Ecto neural progenitor cell (in vitro differentiated cells): Measurements from ENCODE around the gene CDKAL1.
A peak's percentile ranks its signal among the peaks of the same experiment; 100 is the strongest.
"Not testable (repeated sequence)": the region's sequence is repeated elsewhere in the genome, so short reads cannot be mapped to it uniquely, and the experiment has no call there.

Experiments
- DNase-seq: peaks from one replicate; pipeline ENCODE4 v3.0.0-alpha.2; 2018; ENCODE audit warnings: low spot score

The CDKAL1 gene

GRCh38 chr6:20534295-20535262 lies at the start of gene CDKAL1:
Gene CDKAL1, plus strand, starts transcription at chr6:20534457. Its CDS starts 11,894 bp downstream, at chr6:20546351.
- DNase-seq, result peak; percentile 89

- no peak for DNase-seq
Measured at GRCh38 chr6:20486641-20487040, 47.6 kb upstream of the CDKAL1 start.

GRCh38 chr6:20487669-20488375 lies 46.4 kb upstream of the CDKAL1 start:
- no peak for DNase-seq

- no peak for DNase-seq
Measured at GRCh38 chr6:20490591-20490990, 43.7 kb upstream of the CDKAL1 start.

- no peak for DNase-seq
Measured at GRCh38 chr6:20492099-20492498, 42.2 kb upstream of the CDKAL1 start.

- no peak for DNase-seq
Measured at GRCh38 chr6:20497216-20498040, 36.8 kb upstream of the CDKAL1 start.

GRCh38 chr6:20498041-20498385 lies 36.2 kb upstream of the CDKAL1 start:
- DNase-seq, result no peak

- DNase-seq, result no peak
Measured at GRCh38 chr6:20509212-20509611, 25.0 kb upstream of the CDKAL1 start.

GRCh38 chr6:20511852-20512251 lies 22.4 kb upstream of the CDKAL1 start:
- no peak for DNase-seq

GRCh38 chr6:20525208-20525607 lies 9.0 kb upstream of the CDKAL1 start:
- DNase-seq, result not testable (repeated sequence)

GRCh38 chr6:20529086-20529448 lies 5.2 kb upstream of the CDKAL1 start:
- DNase-seq, result not testable (repeated sequence)

- DNase-seq, result no peak
Measured at GRCh38 chr6:20532881-20533280, 1.4 kb upstream of the CDKAL1 start.

GRCh38 chr6:20533746-20534294 lies 437 bp upstream of the CDKAL1 start:
- DNase-seq, result no peak

- DNase-seq, result no peak
Measured at GRCh38 chr6:20538131-20538662, 3.9 kb downstream of the CDKAL1 start.

GRCh38 chr6:20538907-20539306 lies 4.7 kb downstream of the CDKAL1 start:
- no peak for DNase-seq

GRCh38 chr6:20539387-20539786 lies 5.1 kb downstream of the CDKAL1 start:
- DNase-seq, result no peak

GRCh38 chr6:20540683-20541082 lies 6.4 kb downstream of the CDKAL1 start:
- no peak for DNase-seq

GRCh38 chr6:20541382-20541781 lies 7.1 kb downstream of the CDKAL1 start:
- DNase-seq, result no peak

- DNase-seq, result no peak
Measured at GRCh38 chr6:20542927-20543602, 8.8 kb downstream of the CDKAL1 start.

GRCh38 chr6:20548264-20548663 lies 14.0 kb downstream of the CDKAL1 start:
- no peak for DNase-seq

- DNase-seq, result not testable (repeated sequence)
Measured at GRCh38 chr6:20549398-20549797, 15.1 kb downstream of the CDKAL1 start.
